Activated CD8-positive, alpha-beta memory T cell treated with anti-CD3 and anti-CD28 coated beads, Interleukin-2, amount 50 U/mL, for 1 hour (primary cell): ENCODE results near the gene GET3.

ENCODE experiments used
- DNase-seq: peaks from one replicate; pipeline ENCODE4 v3.0.0-alpha.2; 2020; ENCODE audit errors: extremely low read depth

Gene GET3

GRCh38 chr19:12752056-12752781, 14.9 kb downstream of the GET3 start:
- DNase-seq: no peak

GRCh38 chr19:12754465-12755196, 17.3 kb downstream of the GET3 start:
- DNase-seq: no peak

GRCh38 chr19:12756150-12756883, 19.0 kb downstream of the GET3 start:
- DNase-seq: no peak

- DNase-seq: no peak
Measured at GRCh38 chr19:12757544-12758274, 20.4 kb downstream of the GET3 start.

GRCh38 chr19:12759686-12760085, 22.4 kb downstream of the GET3 start:
- DNase-seq: no peak

- DNase-seq: no peak
Measured at GRCh38 chr19:12763100-12763499, 25.8 kb downstream of the GET3 start.

- no peak for DNase-seq
Measured at GRCh38 chr19:12764698-12765097, 27.4 kb downstream of the GET3 start.

GRCh38 chr19:12766051-12766521, 28.8 kb downstream of the GET3 start:
- no peak for DNase-seq

GRCh38 chr19:12767150-12767549, 29.9 kb downstream of the GET3 start:
- DNase-seq: no peak

- no peak for DNase-seq
Measured at GRCh38 chr19:12767666-12768065, 30.4 kb downstream of the GET3 start.

- DNase-seq: no peak
Measured at GRCh38 chr19:12769689-12770088, 32.4 kb downstream of the GET3 start.

- no peak for DNase-seq
Measured at GRCh38 chr19:12770922-12771321, 33.6 kb downstream of the GET3 start.

GRCh38 chr19:12772323-12772722, 35.0 kb downstream of the GET3 start:
- DNase-seq: no peak

GRCh38 chr19:12773571-12773970, 36.3 kb downstream of the GET3 start:
- no peak for DNase-seq

- no peak for DNase-seq
Measured at GRCh38 chr19:12774588-12775555, 37.6 kb downstream of the GET3 start, which contains the start of gene HOOK2. Gene HOOK2 (minus strand): TSS chr19:12775552. CDS start chr19:12775449, 103 bp downstream.

- no peak for DNase-seq
Measured at GRCh38 chr19:12777217-12778016, 40.1 kb downstream of the GET3 start.

GRCh38 chr19:12778017-12778904, 41.0 kb downstream of the GET3 start:
- DNase-seq: no peak

- DNase-seq: no peak
Measured at GRCh38 chr19:12778905-12779161, 41.5 kb downstream of the GET3 start.
